ENCODE data around the gene LONP2. TPM values are rescaled to one million over a fixed set of nuclear protein-coding genes. Genes with fewer than 3 reads are reported as not detected.
A peak's percentile ranks its signal among the peaks of the same experiment; 100 is the strongest.

LONP2 gene
- total and polyA plus RNA-seq, 7 experiments from 2014 or later, result 37.8 to 124 (median 81.5) TPM

DNA sequence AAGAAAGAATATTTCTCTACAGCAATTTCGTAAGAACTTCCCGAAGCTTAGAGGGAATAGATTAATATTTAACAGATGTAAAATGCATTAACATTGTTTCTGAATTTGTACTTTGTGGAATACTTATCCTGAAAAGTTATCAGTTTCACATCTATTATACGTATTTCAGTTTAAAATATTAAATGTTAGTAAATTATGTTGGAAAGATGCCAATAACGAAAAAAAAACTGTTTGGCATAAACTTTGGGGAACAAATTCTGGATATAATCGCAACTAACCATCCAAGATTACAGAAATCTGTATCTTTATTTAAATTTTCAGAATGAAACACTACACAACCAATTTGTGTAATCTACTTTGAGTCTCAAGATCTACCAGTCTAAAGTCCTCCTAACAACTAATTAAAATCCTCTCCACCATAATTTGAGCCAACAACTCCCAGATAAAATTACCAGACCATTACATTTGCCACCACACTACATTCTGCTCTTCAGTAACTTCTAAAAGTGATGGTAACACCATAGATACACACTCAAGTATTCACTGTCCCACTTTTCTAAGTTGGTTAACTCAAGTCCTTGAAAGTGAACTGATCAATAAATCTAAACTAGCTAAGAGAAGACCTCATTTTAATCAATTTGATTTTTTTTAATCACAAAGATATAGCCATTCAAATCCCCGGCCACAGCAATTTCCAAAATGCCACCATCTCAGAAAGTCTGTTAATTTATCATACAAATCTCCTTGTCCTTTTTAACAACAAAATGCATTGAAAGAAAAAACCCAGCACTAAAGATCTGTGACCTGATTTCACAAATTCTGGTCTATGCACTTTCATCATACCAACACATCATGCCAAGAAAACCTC, 139.1 kb downstream of the LONP2 start:
- ChIA-PET POLR2A (interaction anchor here (1.2 to 3.4 kb wide), 6 partner anchors 10 to 230 kb away, joined by 3 to 50 read pairs (median 6); no protein-coding TSS in a partner anchor), CTCF (interaction anchor here (0.6 to 1.0 kb wide), 3 partner anchors 52 to 240 kb away, joined by 3 to 5 read pairs (median 3); no protein-coding TSS in a partner anchor)
- H3K36me3 Mint-ChIP-seq, result peaks cover 0 to 5% (median 0%) of the 10 kb centered on the region in 5 donors
- H3K27ac Mint-ChIP-seq, result peak overlapping the region; percentile 71 to 97 (median 91)
- Histone ChIP-seq H3K4me3 (ENCODE audit: low read length) (peak overlapping the region; percentile 67), H3K4me1 (ENCODE audit: control insufficient read depth in 2 of 2, insufficient read depth in 2 of 2, low read length in 2 of 2) (peaks cover 16 to 27% of the 10 kb centered on the region in 2 donors), H3K9me3 (ENCODE audit: control insufficient read depth in 2 of 3, low read length in 3 of 3) (no peaks in the 10 kb centered on the region), H3K27me3 (ENCODE audit: control insufficient read depth in 2 of 2, insufficient read depth in 2 of 2, low read length in 2 of 2) (no peaks in the 10 kb centered on the region), H3K36me3 (ENCODE audit: control insufficient read depth in 2 of 3, insufficient read depth in 3 of 3, low read length in 3 of 3) (no peaks in the 10 kb centered on the region), H3K27ac (ENCODE audit: low read depth, low read length) (no peak overlapping the region)
- DNase-seq (no peak), ATAC-seq (no peak)
- peaks cover 37 to 58% (median 51%) of the 10 kb centered on the region in 7 donors for H3K4me1 Mint-ChIP-seq
- peaks cover 0 to 2% (median 0%) of the 10 kb centered on the region in 11 donors for H3K9me3 Mint-ChIP-seq
- intact Hi-C loops (cut with micrococcal nuclease), result loop anchor here in 1 of 2 donors (5.0 to 10.0 kb wide), 2 partner anchors 174 to 1698 kb away; partner anchors contain the start of genes ORC6 and VPS35
- H3K27me3 Mint-ChIP-seq, result peaks cover 0 to 5% (median 0%) of the 10 kb centered on the region in 5 donors
- H3K4me3 Mint-ChIP-seq, result peak overlapping the region; percentile 82 to 98 (median 94)

DNA sequence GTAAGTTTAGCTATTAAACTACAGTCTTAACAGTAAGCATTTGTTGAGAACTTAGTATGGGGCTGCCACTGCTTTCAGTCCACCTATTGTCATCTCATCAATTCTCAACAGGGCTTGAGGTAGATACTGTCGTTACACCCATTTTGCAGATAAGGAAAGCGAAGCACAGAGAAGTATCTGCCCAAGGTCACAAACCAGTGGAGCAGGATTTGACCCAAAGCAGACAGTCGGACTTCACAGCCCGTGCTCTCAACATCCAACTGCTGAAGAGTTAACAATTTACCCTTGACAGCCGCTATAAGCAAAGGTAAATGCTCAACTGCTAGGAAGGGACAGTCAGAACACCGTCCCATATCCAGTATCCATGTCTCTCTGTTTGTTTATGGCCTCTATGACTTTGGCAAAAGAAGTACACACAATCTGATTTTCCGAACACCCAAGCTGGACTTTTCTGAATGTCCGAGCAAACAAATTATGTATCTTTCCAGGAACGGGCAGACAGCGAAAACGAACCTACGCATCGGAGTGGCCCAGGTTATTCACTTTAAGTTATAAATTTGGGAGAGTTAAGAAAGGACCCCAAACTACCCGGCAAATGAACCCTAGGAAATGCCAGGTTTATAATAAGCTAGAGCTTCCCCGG, 139.9 kb downstream of the LONP2 start:
- ChIA-PET CTCF (interaction anchor here (0.6 to 1.0 kb wide), 3 partner anchors 52 to 239 kb away, joined by 3 to 5 read pairs (median 3); no protein-coding TSS in a partner anchor), POLR2A (interaction anchor here (0.8 to 3.4 kb wide), 8 partner anchors 11 to 238 kb away, joined by 3 to 50 read pairs (median 4); no protein-coding TSS in a partner anchor)
- Histone ChIP-seq H3K4me1 (ENCODE audit: control insufficient read depth in 2 of 2, insufficient read depth in 2 of 2, low read length in 2 of 2) (peaks cover 16 to 20% of the 10 kb centered on the region in 2 donors), H3K27me3 (ENCODE audit: control insufficient read depth in 2 of 2, insufficient read depth in 2 of 2, low read length in 2 of 2) (no peaks in the 10 kb centered on the region), H3K9me3 (ENCODE audit: control insufficient read depth in 2 of 3, low read length in 3 of 3) (no peaks in the 10 kb centered on the region), H3K4me3 (ENCODE audit: low read length) (peak overlapping the region; percentile 67), H3K36me3 (ENCODE audit: control insufficient read depth in 2 of 3, insufficient read depth in 3 of 3, low read length in 3 of 3) (no peaks in the 10 kb centered on the region), H3K27ac (ENCODE audit: low read depth, low read length) (peak overlapping the region; percentile 56)
- peaks cover 0 to 2% (median 0%) of the 10 kb centered on the region in 11 donors for H3K9me3 Mint-ChIP-seq
- intact Hi-C loops (cut with micrococcal nuclease), result loop anchor here (2.0 to 10.0 kb wide), 7 partner anchors 65 to 1699 kb away; partner anchors contain the start of genes ORC6 (in 2 of the 2), VPS35 (in 2 of the 2), DNAJA2 (in 1 of the 2) and LONP2 (in 1 of the 2)
- H3K27ac Mint-ChIP-seq, result peak overlapping the region; percentile 71 to 97 (median 91)
- H3K4me1 Mint-ChIP-seq, result peaks cover 30 to 53% (median 44%) of the 10 kb centered on the region in 7 donors
- H3K36me3 Mint-ChIP-seq, result peaks cover 0 to 5% (median 0%) of the 10 kb centered on the region in 5 donors
- H3K27me3 Mint-ChIP-seq, result peaks cover 0 to 5% (median 0%) of the 10 kb centered on the region in 5 donors
- peak in 4 of 9 donors; percentile 7 to 11 (median 10) for DNase-seq
- no peak for ATAC-seq
- peak overlapping the region; percentile 82 to 98 (median 94) for H3K4me3 Mint-ChIP-seq

DNA sequence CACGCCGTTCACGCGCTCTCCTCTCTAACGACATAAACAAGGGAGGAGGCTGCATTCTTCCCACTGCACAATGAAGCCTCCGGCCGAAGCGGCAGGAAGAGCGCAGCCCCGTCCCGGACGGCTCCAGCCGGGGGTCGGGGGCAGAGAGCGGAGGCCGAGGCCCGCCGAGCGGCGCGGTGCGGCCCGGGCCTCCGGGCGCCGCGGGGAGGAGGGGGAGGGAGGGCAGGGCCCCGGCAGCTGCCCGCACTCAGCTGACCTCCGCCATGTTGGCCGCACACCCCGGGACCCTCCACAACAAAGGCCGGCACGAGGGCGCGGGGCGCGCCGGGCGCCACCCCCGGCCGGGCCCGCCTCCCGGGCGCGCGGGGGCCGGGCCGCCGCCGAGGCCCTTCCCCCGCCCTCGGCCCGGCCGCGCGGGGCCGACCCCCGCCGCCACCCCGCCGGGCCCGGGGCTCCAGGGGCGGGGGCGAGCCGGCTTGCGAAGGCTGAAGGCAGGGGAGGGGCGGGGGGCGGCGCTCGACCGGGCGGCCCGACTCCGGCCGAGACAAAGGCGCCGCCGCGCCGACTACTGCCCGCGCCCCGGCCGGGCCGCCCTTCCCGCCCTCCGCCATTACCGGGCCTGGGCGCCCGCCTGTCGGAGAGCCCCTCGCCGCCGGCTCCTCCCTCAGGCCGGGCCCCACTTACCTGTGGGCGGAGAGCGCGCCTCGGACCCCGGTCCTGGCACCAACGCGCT, 140.6 kb downstream of the LONP2 start:
- H3K36me3 Mint-ChIP-seq, result peaks cover 0 to 5% (median 0%) of the 10 kb centered on the region in 5 donors
- peaks cover 0 to 5% (median 0%) of the 10 kb centered on the region in 5 donors for H3K27me3 Mint-ChIP-seq

DNA sequence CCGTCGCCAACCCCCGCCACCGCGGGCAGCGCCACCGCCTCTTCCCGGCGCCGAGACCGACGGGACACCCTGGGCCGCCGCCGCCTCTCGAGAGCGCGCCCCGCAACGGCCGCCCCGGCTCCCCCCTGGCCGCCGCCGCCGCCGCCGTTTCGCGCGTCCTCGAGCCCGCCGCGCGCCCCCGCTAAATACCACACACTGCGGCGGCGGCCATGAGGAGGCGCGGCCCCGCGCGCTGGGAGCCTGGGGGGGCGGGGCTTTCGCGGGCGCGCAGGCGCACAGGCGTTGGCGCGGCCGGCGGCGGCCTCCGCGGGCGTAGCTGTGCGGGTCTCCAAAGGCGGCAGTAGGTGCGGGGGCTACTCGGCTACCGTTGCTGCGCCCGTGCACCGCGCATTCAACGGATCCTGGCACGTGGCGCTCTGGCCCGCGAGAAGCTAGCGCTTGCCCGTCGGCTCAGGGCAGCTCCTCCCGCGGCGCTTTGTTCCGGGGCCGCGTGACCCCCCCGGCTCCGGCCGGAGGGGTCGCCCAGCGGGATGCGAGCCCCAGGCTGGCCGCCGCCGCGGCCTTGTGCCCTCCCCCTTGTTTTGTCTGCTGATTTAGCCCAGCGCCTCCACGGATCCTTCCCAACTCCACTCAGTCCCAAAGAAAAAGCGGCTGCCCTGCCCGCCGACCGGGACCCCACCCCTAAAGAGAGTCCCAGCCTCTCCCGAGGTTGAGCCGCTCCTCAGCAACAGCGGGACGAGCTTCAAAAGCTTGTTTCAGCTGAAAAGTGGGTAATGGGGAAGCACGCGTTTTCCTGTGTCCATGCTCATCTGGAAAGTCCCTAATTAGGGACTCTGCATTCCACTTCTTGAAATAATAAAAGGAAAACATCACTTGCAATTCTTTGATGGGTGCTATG, 141.4 kb downstream of the LONP2 start, which contains the start of gene SIAH1:
SIAH1 (minus strand) TSS at position 161 of the 898 bp plus-strand sequence. CDS start 22,985 bp downstream, outside the sequence.
- H3K27ac Mint-ChIP-seq, result peak within 1 kb of the TSS; percentile 80 to 97 (median 94)
- peak within 1 kb of the TSS; percentile 90 to 98 (median 94) for H3K4me3 Mint-ChIP-seq
- POLR2A ChIA-PET, result interaction anchor here (0.6 to 3.4 kb wide), 15 partner anchors 9 to 1411 kb away, joined by 3 to 50 read pairs (median 4); partner anchors contain the start of genes DNAJA2 and N4BP1
- H3K4me1 Mint-ChIP-seq, result peaks cover 18 to 39% (median 31%) of the 10 kb centered on the region in 7 donors
- no peaks in the 10 kb centered on the region for H3K9me3 ChIP-seq (ENCODE audit: control insufficient read depth in 2 of 3, low read length in 3 of 3)
- peaks cover 0 to 5% (median 0%) of the 10 kb centered on the region in 5 donors for H3K27me3 Mint-ChIP-seq
- CTCF ChIA-PET, result interaction anchor here (0.7 to 1.1 kb wide), 2 partner anchors 238 to 245 kb away, joined by 3 to 5 read pairs; no protein-coding TSS in a partner anchor
- peak; percentile 95 for ATAC-seq
- peak; percentile 79 to 95 (median 89) for DNase-seq
- intact Hi-C loops (cut with micrococcal nuclease), result loop anchor here (1.0 to 10.0 kb wide), 15 partner anchors 19 to 1701 kb away; partner anchors contain the start of genes C16orf87 (in 2 of the 2), LONP2 (in 2 of the 2), ORC6 (in 2 of the 2) and VPS35 (in 2 of the 2)
- peaks cover 0 to 2% (median 0%) of the 10 kb centered on the region in 11 donors for H3K9me3 Mint-ChIP-seq
- H3K36me3 ChIP-seq (ENCODE audit: control insufficient read depth in 2 of 3, insufficient read depth in 3 of 3, low read length in 3 of 3), result no peaks in the 10 kb centered on the region
- peaks cover 0 to 5% (median 0%) of the 10 kb centered on the region in 5 donors for H3K36me3 Mint-ChIP-seq
- H3K4me1 ChIP-seq (ENCODE audit: control insufficient read depth in 2 of 2, insufficient read depth in 2 of 2, low read length in 2 of 2), result peaks cover 12 to 16% of the 10 kb centered on the region in 2 donors
- H3K4me3 ChIP-seq (ENCODE audit: low read length), result peak within 1 kb of the TSS; percentile 88
- H3K27me3 ChIP-seq (ENCODE audit: control insufficient read depth in 2 of 2, insufficient read depth in 2 of 2, low read length in 2 of 2), result no peaks in the 10 kb centered on the region
- H3K27ac ChIP-seq (ENCODE audit: low read depth, low read length), result peak within 1 kb of the TSS; percentile 94

More for the DNA sequence above, 140.6 kb downstream of the LONP2 start:
- ATAC-seq (peak; percentile 60), DNase-seq (peak in 7 of 9 donors; percentile 12 to 60 (median 25))
- ChIA-PET POLR2A (interaction anchor here (0.8 to 3.4 kb wide), 13 partner anchors 13 to 1411 kb away, joined by 3 to 50 read pairs (median 4); partner anchors contain the start of genes DNAJA2 and N4BP1), CTCF (interaction anchor here (1.0 to 1.1 kb wide), 2 partner anchors 224 to 238 kb away, joined by 3 to 5 read pairs; no protein-coding TSS in a partner anchor)
- Mint-ChIP-seq H3K4me1 (peaks cover 23 to 46% (median 37%) of the 10 kb centered on the region in 7 donors), H3K9me3 (peaks cover 0 to 2% (median 0%) of the 10 kb centered on the region in 11 donors), H3K27ac (peak overlapping the region; percentile 71 to 97 (median 91)), H3K4me3 (peak overlapping the region; percentile 90 to 98 (median 94))
- Histone ChIP-seq H3K36me3 (ENCODE audit: control insufficient read depth in 2 of 3, insufficient read depth in 3 of 3, low read length in 3 of 3) (no peaks in the 10 kb centered on the region), H3K9me3 (ENCODE audit: control insufficient read depth in 2 of 3, low read length in 3 of 3) (no peaks in the 10 kb centered on the region), H3K27ac (ENCODE audit: low read depth, low read length) (peak overlapping the region; percentile 94), H3K4me1 (ENCODE audit: control insufficient read depth in 2 of 2, insufficient read depth in 2 of 2, low read length in 2 of 2) (peaks cover 14 to 16% of the 10 kb centered on the region in 2 donors), H3K27me3 (ENCODE audit: control insufficient read depth in 2 of 2, insufficient read depth in 2 of 2, low read length in 2 of 2) (no peaks in the 10 kb centered on the region), H3K4me3 (ENCODE audit: low read length) (peak overlapping the region; percentile 67)
- intact Hi-C loops (cut with micrococcal nuclease), result loop anchor here (1.0 to 10.0 kb wide), 16 partner anchors 18 to 1700 kb away; partner anchors contain the start of genes C16orf87 (in 2 of the 2), LONP2 (in 2 of the 2), ORC6 (in 2 of the 2) and VPS35 (in 2 of the 2)

All from naive thymus-derived CD4-positive, alpha-beta T cell (primary cell).